Hindlimb muscle (tissue), 1 donor: ENCODE measurements around the gene PUS1. TPM values are rescaled to one million over a fixed set of nuclear protein-coding genes. Genes with fewer than 3 reads are reported as not detected.

Source experiments
- polyA plus RNA-seq: library from polyadenylated mRNA; unstranded; fragments of 120-200 nt; gene quantifications from one replicate; pipeline ENCODE4 v1.2.1, GENCODE V29; 2013; ENCODE audit not compliant: insufficient read length

PUS1 gene
- polyA plus RNA-seq, 1 donor, result 14.1 TPM

Other genes starting within 250 kb of the PUS1 start
- gene SFSWAP, start 218.2 kb upstream of the PUS1 start, polyA plus RNA-seq, result 35.6 TPM
- 6.5 TPM for gene MMP17, start 100.9 kb upstream of the PUS1 start, polyA plus RNA-seq
- 30.5 TPM for gene ULK1, start 34.7 kb upstream of the PUS1 start, polyA plus RNA-seq
- gene EP400, start 20.7 kb downstream of the PUS1 start, polyA plus RNA-seq, result 26.0 TPM
- 17.8 TPM for gene DDX51, start 215.0 kb downstream of the PUS1 start, polyA plus RNA-seq
- gene NOC4L, start 215.2 kb downstream of the PUS1 start, polyA plus RNA-seq, result 16.2 TPM